H9 (cell line): ENCODE data around the gene FMO4. TPM values are rescaled to one million over a fixed set of nuclear protein-coding genes. Genes with fewer than 3 reads are reported as not detected.

Experiments
- DNase-seq: peaks from one replicate; pipeline ENCODE4 v3.0.0-alpha.2; 2017
- H2AFZ ChIP-seq: one replicate; pipeline ENCODE4 v1.6.1; 2013; ENCODE audit warnings: mild to moderate bottlenecking, low read length, control low read depth, moderate library complexity
- H2AK5ac ChIP-seq: 2 replicates; pipeline ENCODE4 v1.6.1; 2013; ENCODE audit warnings: low read length, control low read depth, mixed read lengths; ENCODE audit not compliant: insufficient read length
- H2BK120ac ChIP-seq: one replicate; pipeline ENCODE4 v1.6.1; 2013; ENCODE audit warnings: low read depth, mild to moderate bottlenecking, low read length, control low read depth, inconsistent platforms; ENCODE audit not compliant: poor library complexity, severe bottlenecking
- H2BK12ac ChIP-seq: 2 replicates; pipeline ENCODE4 v1.6.1; 2013; ENCODE audit warnings: low read length, control low read depth, mixed read lengths, low read depth; ENCODE audit not compliant: insufficient read length
- H2BK15ac ChIP-seq: 2 replicates; pipeline ENCODE4 v1.6.1; 2013; ENCODE audit warnings: low read depth, low read length, control low read depth
- H2BK20ac ChIP-seq: one replicate; pipeline ENCODE4 v1.6.1; 2013; ENCODE audit warnings: low read depth, mild to moderate bottlenecking, low read length, control low read depth, inconsistent platforms; ENCODE audit not compliant: poor library complexity, severe bottlenecking
- H2BK5ac ChIP-seq: 2 replicates; pipeline ENCODE4 v1.6.1; 2013; ENCODE audit warnings: low read length, control low read depth, mixed read lengths; ENCODE audit not compliant: insufficient read length
- H3K14ac ChIP-seq: 2 replicates; pipeline ENCODE4 v1.6.1; 2013; ENCODE audit warnings: low read length, control low read depth; ENCODE audit not compliant: insufficient read depth
- H3K18ac ChIP-seq: 2 replicates; pipeline ENCODE4 v1.6.1; 2013; ENCODE audit warnings: low read depth, mild to moderate bottlenecking, mixed read lengths, low read length, control low read depth; ENCODE audit not compliant: insufficient read length
- H3K23ac ChIP-seq: 2 replicates; pipeline ENCODE4 v1.6.1; 2013; ENCODE audit warnings: low read length, control low read depth, mixed read lengths, low read depth; ENCODE audit not compliant: insufficient read length
- H3K23me2 ChIP-seq: 2 replicates; pipeline ENCODE4 v1.6.1; 2013; ENCODE audit warnings: low read depth, mild to moderate bottlenecking, mixed read lengths, low read length, control low read depth; ENCODE audit not compliant: insufficient read length, poor library complexity, severe bottlenecking
- H3K27ac ChIP-seq: 2 replicates; pipeline ENCODE4 v1.5.1; 2013; ENCODE audit warnings: low read length, control low read depth, mixed read lengths, low read depth; ENCODE audit not compliant: insufficient read length
- H3K27me3 ChIP-seq: 2 replicates; pipeline ENCODE4 v1.6.1; 2013; ENCODE audit warnings: low read length, control low read depth, inconsistent platforms; ENCODE audit not compliant: insufficient read depth
- H3K4ac ChIP-seq: 2 replicates; pipeline ENCODE4 v1.6.1; 2013; ENCODE audit warnings: low read depth, mild to moderate bottlenecking, control low read depth, inconsistent platforms, low read length, moderate library complexity
- H3K4me1 ChIP-seq: 2 replicates; pipeline ENCODE4 v1.6.1; 2013; ENCODE audit warnings: low read length, control low read depth, inconsistent platforms; ENCODE audit not compliant: insufficient read depth
- H3K4me2 ChIP-seq: 2 replicates; pipeline ENCODE4 v1.6.1; 2013; ENCODE audit warnings: low read length, control low read depth, mixed read lengths; ENCODE audit not compliant: insufficient read length, insufficient read depth
- H3K56ac ChIP-seq: 2 replicates; pipeline ENCODE4 v1.6.1; 2013; ENCODE audit warnings: low read depth, mild to moderate bottlenecking, mixed read lengths, low read length, control low read depth; ENCODE audit not compliant: insufficient read length
- H3K79me1 ChIP-seq: 2 replicates; pipeline ENCODE4 v1.6.1; 2013; ENCODE audit warnings: low read depth, mild to moderate bottlenecking, moderate library complexity, low read length, control low read depth, inconsistent platforms; ENCODE audit not compliant: insufficient read depth, poor library complexity, severe bottlenecking
- H3K79me2 ChIP-seq: 2 replicates; pipeline ENCODE4 v1.6.1; 2013; ENCODE audit warnings: low read length, control low read depth, inconsistent platforms; ENCODE audit not compliant: insufficient read depth
- H3K9ac ChIP-seq: 2 replicates; pipeline ENCODE4 v1.6.1; 2013; ENCODE audit warnings: low read length, control low read depth, mixed read lengths; ENCODE audit not compliant: insufficient read length; ENCODE audit errors: extremely low read depth
- H3K9me3 ChIP-seq: one replicate; pipeline ENCODE4 v1.6.1; 2013; ENCODE audit warnings: low read depth, low read length, inconsistent platforms; ENCODE audit not compliant: control insufficient read depth
- H3T11ph ChIP-seq: one replicate; pipeline ENCODE4 v1.6.1; 2013; ENCODE audit warnings: mild to moderate bottlenecking, low read length, control low read depth, inconsistent platforms
- H4K20me1 ChIP-seq: one replicate; pipeline ENCODE4 v1.6.1; 2013; ENCODE audit not compliant: control insufficient read depth, insufficient read length, insufficient read depth
- H4K5ac ChIP-seq: 2 replicates; pipeline ENCODE4 v1.6.1; 2013; ENCODE audit warnings: low read depth, mild to moderate bottlenecking, mixed read lengths, low read length, control low read depth; ENCODE audit not compliant: insufficient read length
- H4K8ac ChIP-seq: replicated peaks from 2 replicates; pipeline ENCODE4 v1.6.1; 2013; ENCODE audit warnings: low read length, control low read depth, mixed read lengths, low read depth; ENCODE audit not compliant: insufficient read length
- H4K91ac ChIP-seq: 2 replicates; pipeline ENCODE4 v1.6.1; 2013; ENCODE audit warnings: low read depth, mild to moderate bottlenecking, moderate library complexity, mixed read lengths, low read length, control low read depth; ENCODE audit not compliant: insufficient read length
- H3K27ac Mint-ChIP-seq, 3 experiments: 2 replicates in 2 of 3; 3 replicates in 1 of 3; pipeline ENCODE4 v1.8.0; 2020 to 2021; ENCODE audit warnings: mixed read lengths in 3 of 3, mild to moderate bottlenecking in 1 of 3, moderate library complexity in 1 of 3
- H3K27me3 Mint-ChIP-seq: 2 replicates; pipeline ENCODE4 v1.8.0; 2021; ENCODE audit warnings: low read depth, mild to moderate bottlenecking, moderate library complexity, mixed read lengths
- H3K36me3 Mint-ChIP-seq, 3 experiments: 2 replicates in 2 of 3; 3 replicates in 1 of 3; pipeline ENCODE4 v1.8.0; 2020 to 2021; ENCODE audit warnings: low read depth in 3 of 3, mixed read lengths in 3 of 3; ENCODE audit not compliant: insufficient read depth in 1 of 3
- H3K4me1 Mint-ChIP-seq, 2 experiments: 2 replicates each; pipeline ENCODE4 v1.8.0; 2020; ENCODE audit warnings: mixed read lengths in 2 of 2
- H3K4me3 Mint-ChIP-seq, 2 experiments: 2 replicates in 1 of 2; 3 replicates in 1 of 2; pipeline ENCODE4 v1.8.0; 2020 to 2021; ENCODE audit warnings: mild to moderate bottlenecking in 2 of 2, mixed read lengths in 2 of 2, moderate library complexity in 1 of 2
- H3K9me3 Mint-ChIP-seq, 2 experiments: 2 replicates in 1 of 2; 3 replicates in 1 of 2; pipeline ENCODE4 v1.8.0; 2020; ENCODE audit warnings: mild to moderate bottlenecking in 2 of 2, mixed read lengths in 2 of 2, moderate library complexity in 1 of 2
- CTCF ChIP-seq: fragments of 200-600 bp; sonication (generic); conservative IDR thresholded peaks from 3 replicates; pipeline ENCODE4 v1.8.0; 2021; ENCODE audit warnings: antibody characterized with exemption, mild to moderate bottlenecking
- WGBS: extraction: QIAGEN DNeasy Blood & Tissue Kit; methylation state at CpG from one replicate; pipeline ENCODE4 v1.1.7; 2013; ENCODE audit warnings: missing lambda C conversion rate, low lambda C conversion rate, mixed read lengths; ENCODE audit not compliant: insufficient read length; ENCODE audit errors: extremely low coverage; 5-methylcytosine and 5-hydroxymethylcytosine counted together
- total RNA-seq: library from RNA; stranded (reverse); gene quantifications from 2 replicates; pipeline ENCODE4 v1.2.1, GENCODE V29; 2021

The FMO4 gene
- total RNA-seq, 1 experiment from 2014 or later, result 1.8 TPM

GRCh38 chr1:171267391-171267790 is 46.6 kb upstream of the FMO4 start:
- peaks cover 8 to 9% of the 10 kb centered on the region in 2 experiments for H3K4me1 Mint-ChIP-seq
- Histone ChIP-seq H2AK5ac (no peak overlapping the region), H3K4ac (no peak overlapping the region), H3K4me1 (no peaks in the 10 kb centered on the region), H2BK20ac (no peak overlapping the region), H3K27ac (no peak overlapping the region), H3K18ac (no peak overlapping the region), H4K20me1 (no peaks in the 10 kb centered on the region), H4K91ac (no peak overlapping the region), H3T11ph (no peak overlapping the region), H3K79me1 (no peaks in the 10 kb centered on the region), H3K23ac (no peak overlapping the region), H2BK15ac (no peak overlapping the region), H3K14ac (no peak overlapping the region), H3K79me2 (no peaks in the 10 kb centered on the region), H4K8ac (no peak overlapping the region), H2BK5ac (no peak overlapping the region), H4K5ac (no peak overlapping the region), H3K27me3 (no peaks in the 10 kb centered on the region), H3K4me2 (no peak overlapping the region), H3K23me2 (no peaks in the 10 kb centered on the region), H3K9ac (no peak overlapping the region), H3K56ac (no peak overlapping the region), H2BK12ac (no peak overlapping the region), H2AFZ (no peak overlapping the region), H3K9me3 (no peaks in the 10 kb centered on the region), H2BK120ac (no peak overlapping the region)
- no peaks in the 10 kb centered on the region; a peak in 3 of 5 replicates for H3K9me3 Mint-ChIP-seq
- no peaks in the 10 kb centered on the region for H3K27me3 Mint-ChIP-seq
- no peak for DNase-seq
- peaks cover 0 to 5% (median 3%) of the 10 kb centered on the region in 3 experiments; a peak in 2 of 7 replicates for H3K36me3 Mint-ChIP-seq
- no peak overlapping the region for H3K4me3 Mint-ChIP-seq
- H3K27ac Mint-ChIP-seq, result no peak overlapping the region
- no peak for TF ChIP-seq CTCF
- WGBS, result no CpG with 5 or more reads among the region's 1 CpG
